Medulla oblongata (tissue), 1 donor: ENCODE results near the gene RNF223.
"Not testable (repeated sequence)": the region's sequence is repeated elsewhere in the genome, so short reads cannot be mapped to it uniquely, and the experiment has no call there.

Experiments
- DNase-seq: peaks from one replicate; pipeline ENCODE4 v3.0.0-alpha.2; 2015; ENCODE audit errors: extremely low spot score

RNF223 gene

DNA sequence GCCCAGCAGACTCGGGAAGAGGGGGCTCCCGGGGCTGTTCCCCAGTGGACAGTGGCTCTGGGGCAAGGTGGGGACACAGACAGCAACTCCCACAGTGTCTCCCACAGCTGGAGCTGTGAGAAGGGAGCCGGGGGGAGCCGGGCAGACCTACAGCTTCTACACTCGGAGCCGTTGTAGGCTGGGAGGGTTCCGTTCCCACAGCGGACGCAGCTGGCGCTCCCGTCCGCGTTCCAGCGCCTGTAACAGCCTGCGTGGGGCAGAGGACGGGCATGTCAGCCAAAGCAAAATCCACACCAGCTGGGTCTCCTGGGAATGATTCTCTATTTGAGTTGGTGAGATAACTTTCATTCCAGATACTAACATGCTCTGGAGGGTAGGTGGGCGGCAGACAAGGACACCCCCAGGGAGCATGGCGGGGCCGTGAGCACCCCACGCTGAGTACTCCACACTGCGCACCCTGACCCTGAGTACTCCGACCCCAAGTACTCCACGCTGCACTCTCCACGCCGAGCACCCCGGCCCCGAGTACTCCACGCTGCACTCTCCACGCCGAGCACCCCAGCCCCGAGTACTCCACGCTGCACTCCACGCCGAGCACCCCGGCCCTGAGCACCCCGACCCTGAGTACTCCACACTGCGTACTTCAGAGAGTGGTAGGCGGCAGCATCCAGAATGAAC lies 13.4 kb upstream of the RNF223 start:
- no peak for DNase-seq

DNA sequence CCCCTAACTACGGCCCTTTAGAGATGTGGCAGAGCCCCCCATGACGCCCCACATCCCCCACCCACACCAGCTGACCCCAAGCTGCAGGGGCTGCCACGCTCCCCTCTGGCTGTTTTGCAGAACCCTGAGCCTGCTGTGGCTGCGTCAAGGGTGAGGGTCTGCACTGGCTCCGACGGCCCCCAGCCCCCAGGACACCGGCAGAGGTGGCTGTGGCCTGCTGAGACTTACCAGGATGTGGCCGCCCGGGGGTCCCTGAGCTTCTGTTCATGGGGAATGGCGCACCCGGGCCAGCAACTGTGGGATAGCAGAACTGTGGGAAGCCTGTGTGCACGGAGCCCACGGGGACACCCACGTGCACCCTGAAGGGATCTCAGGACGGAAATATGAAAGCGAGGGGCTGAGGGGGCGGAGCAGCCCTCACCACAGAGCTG lies 12.8 kb upstream of the RNF223 start:
- DNase-seq = no peak

DNA sequence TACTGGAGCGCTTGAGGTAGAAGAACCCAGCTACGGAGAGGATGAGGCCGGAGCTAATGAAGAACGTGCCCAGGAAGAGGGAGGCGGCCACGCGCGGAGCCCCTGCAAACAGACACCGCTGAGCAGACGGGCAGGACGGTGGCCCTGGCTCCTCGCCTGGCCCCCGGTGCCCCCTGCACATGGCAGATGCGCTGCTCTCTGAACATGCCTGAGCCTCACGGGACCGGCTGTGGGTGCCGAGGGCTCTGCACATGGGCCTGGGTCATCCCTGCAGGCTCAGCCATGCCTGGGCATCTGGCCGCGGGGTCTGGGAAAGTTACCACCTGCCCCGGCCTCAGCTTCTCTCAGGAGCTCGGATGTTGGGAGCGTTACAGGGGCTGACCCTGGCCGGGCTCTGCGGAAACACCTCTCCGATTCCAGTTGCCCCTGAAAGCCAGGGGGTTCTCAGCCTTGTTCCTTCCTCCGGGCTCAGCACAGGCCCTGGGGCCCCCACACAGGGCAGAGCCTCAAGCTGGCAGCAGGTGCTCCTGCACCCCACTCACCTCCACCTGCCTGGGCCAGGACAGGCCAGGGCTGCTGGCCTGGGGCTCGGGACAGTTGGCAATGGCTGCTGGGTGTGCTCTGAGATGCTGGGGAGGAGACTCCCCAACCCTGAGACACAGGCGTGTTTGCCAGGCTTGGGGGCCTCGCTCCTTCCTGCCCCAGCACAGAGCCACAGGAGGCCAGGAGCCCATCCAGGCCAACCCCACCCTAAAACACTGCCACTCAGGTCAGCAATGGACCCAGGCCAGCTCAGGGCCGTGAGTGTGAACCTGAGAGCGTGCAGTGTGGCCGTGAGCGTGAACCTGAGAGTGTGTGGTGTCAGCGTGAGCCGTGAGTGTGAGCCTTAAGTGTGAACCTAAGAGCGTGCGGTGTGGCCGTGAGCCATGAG lies 12.1 kb upstream of the RNF223 start:
- DNase-seq = no peak

DNA sequence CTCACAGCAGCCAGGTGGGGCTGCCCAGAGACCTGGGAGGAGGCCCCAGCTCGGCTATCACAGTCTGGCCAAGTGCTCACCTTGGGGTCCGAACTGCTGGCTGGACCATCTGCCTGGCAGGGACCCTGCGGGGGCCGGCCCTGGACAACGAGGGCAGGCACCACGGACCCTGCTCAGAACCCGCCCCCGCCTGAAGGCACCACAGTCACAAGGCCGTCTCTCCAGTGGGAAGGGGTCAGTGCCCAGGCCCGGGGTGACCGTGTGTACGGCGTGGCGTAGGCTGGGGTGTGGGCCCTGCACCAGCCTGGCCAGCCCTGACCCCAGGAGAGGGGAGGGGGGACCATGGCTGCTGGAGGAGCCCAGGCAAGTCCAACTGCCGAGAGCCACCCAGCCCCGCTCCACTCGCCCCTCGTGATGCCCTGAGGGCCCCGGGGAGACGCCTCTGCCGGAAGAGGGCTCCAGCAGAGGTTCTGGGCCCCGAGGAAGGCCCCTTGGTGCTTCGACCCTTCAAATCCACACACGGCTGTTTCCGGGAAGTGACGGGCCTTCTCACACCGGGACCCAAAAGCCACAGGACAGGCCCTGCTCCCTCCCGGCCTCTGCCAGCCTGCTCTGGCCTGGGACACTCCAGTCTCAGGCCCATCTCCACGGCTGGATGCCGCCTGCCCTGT lies 11.2 kb upstream of the RNF223 start:
- DNase-seq = no peak

DNA sequence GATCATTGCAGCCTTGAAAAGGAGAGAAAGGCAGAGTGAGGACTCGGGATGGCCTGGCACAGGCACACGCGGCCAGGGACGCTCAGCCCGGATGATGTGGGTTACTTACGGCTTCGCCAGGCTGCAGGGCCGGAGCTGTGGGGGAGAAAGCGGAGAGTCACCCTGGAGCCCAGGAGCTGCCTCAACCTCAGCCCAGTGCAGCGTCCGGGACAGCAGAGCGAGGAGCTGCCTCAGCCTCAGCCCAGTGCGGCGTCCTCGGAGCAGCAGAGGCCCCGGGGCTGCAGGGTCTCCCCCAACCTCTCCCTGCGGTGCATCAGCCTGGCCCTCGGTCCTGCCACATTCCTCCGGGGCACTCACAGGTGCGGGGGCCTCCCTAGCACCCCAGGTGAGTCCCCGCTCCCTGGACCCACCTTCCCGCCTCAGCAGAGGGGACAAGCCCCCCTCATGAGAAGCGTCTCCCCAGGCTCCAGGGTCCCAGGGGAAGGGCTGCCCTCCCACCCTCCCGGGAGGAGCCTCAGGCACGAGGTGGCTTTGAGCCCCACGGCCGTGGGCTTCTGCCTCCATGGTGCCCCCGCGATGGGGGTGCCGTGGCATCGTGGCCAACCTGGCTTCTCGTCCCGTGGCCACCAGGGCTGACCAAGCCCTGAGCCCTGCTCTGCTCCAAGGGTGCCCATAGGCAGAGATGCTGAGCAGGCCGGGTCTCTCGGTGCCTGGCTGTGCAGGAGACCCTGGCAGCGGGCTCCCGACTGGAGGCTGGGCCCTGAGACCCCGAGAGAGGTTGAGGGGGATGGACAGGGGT lies 10.5 kb upstream of the RNF223 start:
- DNase-seq = no peak

DNA sequence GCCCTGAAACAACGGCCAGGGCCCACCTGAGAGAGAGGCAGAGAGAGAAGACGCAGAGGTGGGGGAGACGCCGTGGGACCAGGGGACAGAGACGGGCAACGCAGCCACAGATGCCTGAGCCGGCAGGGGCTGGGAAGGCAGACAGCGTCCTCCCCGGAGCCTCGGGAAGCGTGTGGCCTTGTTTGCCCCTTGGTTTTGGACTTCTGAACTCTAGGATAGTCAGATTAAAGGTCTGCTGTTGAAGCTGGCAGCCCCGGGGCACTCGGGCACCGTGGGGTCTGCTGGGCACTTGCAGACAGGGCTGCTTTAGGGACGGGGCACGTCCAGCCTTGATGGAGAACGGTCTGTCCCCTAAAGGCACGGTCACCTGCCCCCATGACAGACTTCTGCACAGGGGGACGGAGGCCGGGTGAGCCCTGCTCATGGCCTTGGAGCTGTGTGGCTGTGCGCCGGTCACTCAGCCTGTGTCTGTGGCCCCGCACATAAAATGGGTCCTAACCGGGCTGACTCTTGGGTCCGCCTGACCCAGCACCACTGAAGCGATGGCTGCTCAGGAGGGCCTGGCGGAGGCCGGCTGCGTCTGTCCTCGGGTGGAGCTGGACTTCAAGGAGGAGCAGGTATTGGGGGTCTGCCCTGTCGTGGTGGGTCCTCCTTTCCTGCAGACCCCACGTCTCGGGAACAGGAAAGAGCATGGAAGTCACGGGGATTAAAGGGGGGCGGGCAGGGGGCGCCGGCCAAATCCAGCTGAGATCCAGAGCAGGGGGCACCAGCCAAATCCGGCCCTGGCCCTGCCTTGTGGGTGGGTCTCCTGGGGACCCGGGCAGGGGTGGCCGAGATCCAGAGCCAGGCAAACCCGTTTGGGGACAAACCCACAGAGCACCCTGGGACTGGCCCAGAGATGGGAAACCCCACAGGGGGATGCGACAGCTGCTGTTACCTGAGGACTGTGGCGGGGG lies 9.6 kb upstream of the RNF223 start:
- no peak for DNase-seq

DNA sequence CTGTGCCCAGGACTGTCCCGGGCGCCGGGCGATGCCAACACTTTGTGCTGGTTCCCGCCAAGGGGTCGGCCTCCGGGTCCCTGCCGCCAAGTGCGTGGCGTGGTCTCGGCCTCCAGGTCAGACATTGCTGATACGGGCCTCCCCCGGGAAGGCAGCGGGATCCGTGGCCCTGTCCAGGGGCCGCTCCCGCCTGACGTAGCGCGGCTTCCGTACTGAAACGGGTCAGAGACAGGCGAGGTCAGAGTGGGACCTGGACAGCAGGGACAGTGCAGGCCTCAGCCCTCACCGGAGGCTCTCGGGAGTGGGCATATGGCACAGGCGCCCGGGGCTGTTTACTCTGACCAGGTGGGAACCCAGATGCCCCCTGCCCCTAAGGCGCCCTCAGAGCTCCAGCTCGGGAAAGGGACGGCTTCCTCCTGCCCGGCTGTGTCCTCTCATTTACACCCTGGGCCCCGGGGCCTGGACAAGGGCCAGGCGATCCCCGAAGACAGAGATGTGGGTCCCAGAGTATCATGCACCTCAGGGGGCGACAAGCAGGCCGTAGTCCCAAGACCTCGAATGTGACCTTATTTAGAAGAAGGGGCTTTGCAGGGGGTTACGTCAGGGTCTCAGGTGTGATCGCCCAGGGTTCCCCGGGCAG lies 8.8 kb upstream of the RNF223 start:
- no peak for DNase-seq

DNA sequence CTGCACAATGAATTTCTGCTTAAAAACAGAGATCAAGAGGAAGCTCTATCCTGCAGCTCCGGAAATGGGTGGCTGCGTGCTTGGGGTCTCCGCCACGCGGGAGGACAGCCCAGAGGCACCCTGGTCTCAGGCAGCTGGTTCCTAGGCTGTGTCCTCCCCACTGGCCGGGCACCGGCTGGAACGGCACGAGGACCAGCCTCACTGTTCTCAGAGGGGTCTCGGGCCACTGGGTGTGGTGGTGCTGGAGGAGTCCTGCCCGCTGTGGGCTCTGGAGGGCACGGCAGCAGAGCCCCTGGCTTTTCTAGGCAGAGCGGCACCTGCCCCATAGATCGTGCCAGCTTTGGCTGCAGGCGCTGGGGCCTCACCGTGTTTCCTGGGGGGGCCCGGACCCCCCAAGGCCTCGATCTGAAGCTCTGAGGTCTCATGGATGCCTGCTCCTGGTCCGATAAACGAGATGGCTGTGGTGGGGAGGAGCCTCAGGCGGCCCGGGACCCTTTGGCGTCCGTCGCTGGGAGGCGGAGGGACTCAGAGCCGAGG lies 8.2 kb upstream of the RNF223 start:
- no peak for DNase-seq

DNA sequence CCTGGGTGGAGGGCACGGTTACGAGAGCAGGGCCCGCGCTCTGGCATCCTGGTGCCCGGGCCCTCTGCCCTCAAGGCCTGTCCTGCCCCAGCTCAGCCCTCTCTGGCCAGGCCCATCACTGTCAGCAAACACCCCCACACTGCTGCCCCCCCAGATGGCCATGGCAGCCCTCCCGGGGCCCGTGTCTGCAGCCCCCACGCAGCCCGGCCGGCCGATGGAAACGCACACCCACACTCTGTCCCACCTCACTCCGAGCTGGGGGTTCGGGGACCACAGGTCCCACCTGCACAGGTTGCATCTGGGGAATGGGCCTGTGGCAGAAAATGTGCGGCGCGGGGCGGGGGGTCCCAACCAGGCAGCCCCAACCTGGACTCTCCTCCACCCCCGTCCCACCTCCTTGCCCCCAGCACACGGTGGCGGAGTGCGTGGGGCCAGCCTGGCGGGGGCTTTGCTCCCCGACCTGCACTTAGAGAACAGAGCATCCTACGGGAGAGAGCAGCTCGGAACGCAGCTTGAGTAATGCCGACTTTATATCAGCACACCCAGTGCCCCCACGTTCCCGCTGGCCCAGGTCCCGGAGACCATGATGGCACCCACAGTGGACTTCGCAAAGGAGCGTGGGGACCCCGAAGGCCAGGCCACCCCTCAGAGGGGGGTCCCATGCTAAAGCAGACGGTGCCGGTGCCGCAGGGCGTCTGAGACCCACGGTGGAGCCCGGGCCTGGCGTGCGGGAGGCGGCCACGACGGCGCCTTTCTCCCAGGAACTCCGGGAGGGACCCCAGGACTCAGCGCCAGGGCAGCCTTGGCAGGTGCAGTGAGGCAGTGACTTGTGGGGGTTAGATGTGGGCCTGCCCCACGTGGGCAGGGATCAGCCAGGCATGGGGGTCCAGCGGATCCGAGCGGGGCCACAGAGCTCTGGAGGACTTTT lies 7.5 kb upstream of the RNF223 start:
- DNase-seq = no peak

DNA sequence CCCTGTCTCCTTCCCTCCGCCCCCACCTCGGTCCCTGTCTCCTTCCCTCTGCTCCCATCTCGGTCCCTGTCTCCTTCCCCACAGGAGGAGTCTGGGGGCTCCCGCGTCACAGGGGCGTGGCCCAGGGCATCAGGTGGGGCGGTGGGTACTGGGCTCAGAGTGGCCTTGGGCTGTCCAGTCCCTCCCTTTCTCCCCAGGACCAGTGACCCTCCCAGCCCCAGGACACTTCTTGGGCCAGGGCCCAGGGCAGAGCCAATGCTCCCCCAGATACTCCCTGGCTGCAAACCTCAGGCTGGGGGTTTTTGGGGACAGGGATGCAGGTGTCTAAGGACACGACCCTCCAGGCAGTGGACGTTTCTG lies 6.8 kb upstream of the RNF223 start:
- DNase-seq = no peak

DNA sequence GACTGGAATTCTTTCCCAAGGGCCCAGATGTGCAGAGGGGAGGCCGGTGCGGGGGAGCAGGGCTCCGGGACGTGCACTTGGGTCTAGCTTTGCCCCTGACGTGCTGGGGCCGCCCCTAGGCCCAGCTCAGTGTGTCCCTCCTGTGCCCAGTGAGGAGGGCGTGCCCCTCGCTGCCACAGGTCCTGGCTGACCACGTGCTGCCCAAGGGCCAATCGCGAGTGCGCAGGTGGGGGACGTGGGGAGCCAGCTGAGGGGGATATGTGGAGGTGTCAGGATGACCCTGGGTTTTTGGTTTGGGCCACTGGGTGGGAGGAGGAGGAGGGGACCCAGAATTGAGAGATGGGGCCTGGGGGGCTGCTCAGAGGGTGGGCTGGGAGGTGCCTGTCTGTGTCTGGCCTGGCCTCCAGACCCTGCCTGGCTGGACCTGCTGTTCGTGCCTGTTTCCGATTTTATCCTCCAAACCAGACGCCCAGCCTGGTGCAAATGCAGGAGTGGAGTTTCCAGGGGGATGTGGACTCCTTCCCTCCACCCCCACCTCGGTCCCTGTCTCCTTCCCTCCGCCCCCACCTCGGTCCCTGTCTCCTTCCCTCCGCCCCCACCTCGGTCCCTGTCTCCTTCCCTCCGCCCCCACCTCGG lies 6.1 kb upstream of the RNF223 start:
- peak; percentile 23 for DNase-seq

DNA sequence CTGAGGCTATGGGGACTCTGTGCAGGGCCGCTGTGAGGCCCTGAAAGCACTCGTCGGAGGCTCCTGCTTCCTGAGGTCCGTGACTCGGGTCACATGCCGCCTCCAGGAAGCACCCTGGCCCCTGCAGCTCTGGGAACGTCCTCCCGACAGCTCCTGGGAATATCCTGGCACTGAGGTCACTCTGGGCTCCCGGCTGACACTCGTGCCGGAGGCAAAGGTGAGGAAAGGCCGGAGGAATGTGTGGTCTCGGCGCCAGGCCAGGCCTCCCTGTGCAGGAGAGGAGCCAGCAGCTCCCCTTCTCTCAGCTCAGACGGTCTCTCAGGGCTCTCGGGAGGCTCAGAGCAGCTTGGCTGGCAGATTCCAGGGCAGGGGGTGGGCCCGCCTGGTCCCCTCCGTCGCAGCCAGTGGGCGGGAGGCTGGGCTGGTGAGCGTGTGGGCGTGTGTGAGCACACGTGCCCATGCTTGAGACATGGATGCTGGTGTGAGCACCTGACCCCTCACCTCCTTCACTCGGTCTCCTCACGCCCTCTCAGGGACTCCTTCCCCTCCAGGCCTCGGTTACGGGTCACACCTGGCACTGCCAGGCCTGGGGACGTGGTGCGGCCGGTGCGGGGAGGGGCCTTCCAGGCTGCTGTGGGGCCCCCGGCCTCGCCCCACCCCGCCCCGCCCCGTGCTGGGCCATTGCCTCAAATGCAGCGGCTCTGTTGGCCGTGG lies 5.5 kb upstream of the RNF223 start:
- DNase-seq = peak; percentile 5

DNA sequence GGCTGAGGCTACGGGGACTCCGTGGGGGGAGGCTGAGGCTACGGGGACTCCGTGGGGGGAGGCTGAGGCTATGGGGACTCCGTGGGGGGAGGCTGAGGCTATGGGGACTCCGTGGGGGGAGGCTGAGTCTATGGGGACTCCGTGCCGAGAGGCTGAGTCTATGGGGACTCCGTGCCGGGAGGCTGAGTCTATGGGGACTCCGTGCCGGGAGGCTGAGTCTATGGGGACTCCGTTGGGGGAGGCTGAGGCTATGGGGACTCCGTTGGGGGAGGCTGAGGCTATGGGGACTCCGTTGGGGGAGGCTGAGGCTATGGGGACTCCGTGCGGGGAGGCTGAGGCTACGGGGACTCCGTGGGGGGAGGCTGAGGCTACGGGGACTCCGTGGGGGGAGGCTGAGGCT lies 3.3 kb upstream of the RNF223 start:
- not testable (repeated sequence) for DNase-seq

DNA sequence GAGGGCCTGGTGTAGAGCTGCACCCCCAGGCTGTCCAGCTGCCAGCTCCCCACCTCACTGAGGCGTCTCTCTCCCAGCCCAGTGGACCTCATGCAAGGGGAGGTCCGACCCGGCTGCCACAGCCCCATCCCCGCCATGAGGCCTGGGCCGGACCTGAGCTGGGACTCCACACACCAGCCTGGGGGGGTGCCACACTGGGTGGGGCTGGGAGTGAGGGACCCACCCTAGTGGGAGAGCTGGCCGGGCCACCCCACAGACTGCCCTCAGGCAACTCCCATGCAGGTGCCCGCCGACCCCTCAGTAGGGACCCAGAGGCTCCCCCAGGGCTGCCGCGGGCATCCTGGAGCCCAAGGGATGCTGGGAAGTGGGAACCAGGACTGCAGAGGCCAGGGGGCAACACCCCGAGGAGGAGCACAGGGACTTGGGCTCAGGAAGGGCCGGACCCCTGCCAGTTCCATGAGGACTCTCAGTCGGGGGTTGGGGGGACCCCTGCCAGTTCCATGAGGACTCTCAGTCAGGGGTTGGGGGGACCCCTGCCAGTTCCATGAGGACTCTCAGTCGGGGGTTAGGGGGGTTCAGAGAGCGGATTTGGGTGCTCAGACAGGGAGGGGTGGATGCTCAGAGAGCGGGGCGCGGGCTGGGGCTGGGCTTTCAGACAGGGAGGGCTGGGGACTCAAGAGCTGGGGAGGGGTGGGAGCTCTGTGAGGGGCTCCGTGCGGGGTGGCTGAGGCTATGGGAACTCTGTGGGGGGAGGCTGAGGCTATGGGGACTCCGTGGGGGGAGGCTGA lies 1.2 kb upstream of the RNF223 start:
- no peak for DNase-seq

DNA sequence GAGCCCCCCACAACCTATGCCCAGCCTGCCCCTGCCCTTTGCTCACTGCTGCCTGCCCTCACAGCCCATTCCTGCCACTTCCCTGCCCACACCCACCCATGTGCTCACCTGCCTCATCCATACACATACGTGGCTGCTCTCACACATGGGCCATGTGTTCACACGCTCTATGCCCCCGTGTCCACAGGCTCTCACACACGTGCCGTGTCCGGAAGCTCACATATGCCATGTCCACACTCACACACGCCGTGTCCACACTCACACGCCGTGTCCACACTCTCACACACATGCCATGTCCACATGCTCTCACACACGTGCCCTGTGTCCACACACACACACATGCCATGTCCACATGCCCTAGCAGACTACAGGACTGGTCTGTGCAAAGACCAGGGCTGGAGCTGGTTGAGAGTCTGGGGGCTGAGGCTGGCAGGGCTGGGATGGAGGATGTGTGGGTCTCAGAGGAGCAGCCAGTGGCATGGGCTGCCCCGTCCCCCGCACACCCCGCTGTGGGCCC lies 583 bp upstream of the RNF223 start:
- no peak for DNase-seq
